SK-N-SH treated with all-trans-retinoic acid at 6 μM for 48 hours (cell line): Measurements from ENCODE around the gene B3GALT5.

Source experiments
- ATAC-seq: fragments of 200-7000 bp; cut with Tn5 transposase; 3 replicates; pipeline ENCODE4 v1.9.1; 2020; ENCODE audit warnings: mild to moderate bottlenecking, moderate library complexity
- ARNTL ChIP-seq: fragments of 450-650 bp; formaldehyde crosslinking; IDR thresholded peaks from 2 replicates; pipeline ENCODE4 v1.5.0; 2020; ENCODE audit warnings: low read depth, mild to moderate bottlenecking, moderate library complexity, borderline replicate concordance
- BACH2 ChIP-seq: fragments of 250-450 bp; sonication (Bioruptor Pico); IDR thresholded peaks from 2 replicates; pipeline ENCODE4 v1.9.0; 2021; ENCODE audit warnings: mild to moderate bottlenecking, borderline replicate concordance
- CSDC2 ChIP-seq: fragments of 250-450 bp; sonication (Bioruptor Pico); IDR thresholded peaks from 2 replicates; pipeline ENCODE4 v1.5.0; 2020; ENCODE audit warnings: mild to moderate bottlenecking, moderate library complexity
- ESRRG ChIP-seq: fragments of 250-450 bp; sonication (Bioruptor Pico); IDR thresholded peaks from 2 replicates; pipeline ENCODE4 v1.6.1; 2021; ENCODE audit warnings: mild to moderate bottlenecking
- GLIS3 ChIP-seq: fragments of 250-450 bp; sonication (Bioruptor Pico); IDR thresholded peaks from 2 replicates; pipeline ENCODE4 v1.5.0; 2020; ENCODE audit warnings: mild to moderate bottlenecking, moderate library complexity
- ISL1 ChIP-seq: fragments of 250-450 bp; sonication (Bioruptor Pico); IDR thresholded peaks from 2 replicates; pipeline ENCODE4 v2.1.2; 2022; ENCODE audit warnings: mild to moderate bottlenecking, moderate library complexity
- OSR1 ChIP-seq: fragments of 250-450 bp; sonication (Bioruptor Pico); IDR thresholded peaks from 2 replicates; pipeline ENCODE4 v1.8.0; 2022; ENCODE audit warnings: moderate library complexity, mild to moderate bottlenecking, inconsistent platforms
- PPARA ChIP-seq: fragments of 250-450 bp; sonication (Bioruptor Pico); IDR thresholded peaks from 2 replicates; pipeline ENCODE4 v1.5.0; 2020; ENCODE audit warnings: mild to moderate bottlenecking, borderline replicate concordance
- RARB ChIP-seq: fragments of 250-450 bp; sonication (Bioruptor Pico); IDR thresholded peaks from 2 replicates; pipeline ENCODE4 v1.8.0; 2021; ENCODE audit warnings: mild to moderate bottlenecking, moderate library complexity
- SNAI2 ChIP-seq: fragments of 250-450 bp; sonication (Bioruptor Pico); IDR thresholded peaks from 2 replicates; pipeline ENCODE4 v1.5.0; 2020; ENCODE audit warnings: mild to moderate bottlenecking, moderate library complexity
- TCF4 ChIP-seq: fragments of 250-450 bp; sonication (Bioruptor Pico); IDR thresholded peaks from 2 replicates; pipeline ENCODE4 v1.8.0; 2021; ENCODE audit warnings: mild to moderate bottlenecking, moderate library complexity, borderline replicate concordance
- TOX ChIP-seq: fragments of 250-450 bp; sonication (Bioruptor Pico); IDR thresholded peaks from 2 replicates; pipeline ENCODE4 v1.8.0; 2021; ENCODE audit warnings: mild to moderate bottlenecking, moderate library complexity, borderline replicate concordance
- ZC3H10 ChIP-seq: fragments of 250-450 bp; sonication (Bioruptor Pico); IDR thresholded peaks from 2 replicates; pipeline ENCODE4 v1.5.1; 2021; ENCODE audit warnings: mild to moderate bottlenecking, moderate library complexity
- ZFP3 ChIP-seq: fragments of 250-450 bp; sonication (Bioruptor Pico); IDR thresholded peaks from 2 replicates; pipeline ENCODE4 v1.5.0; 2020; ENCODE audit warnings: mild to moderate bottlenecking, moderate library complexity
- ZFP30 ChIP-seq: fragments of 450-650 bp; formaldehyde crosslinking; IDR thresholded peaks from 2 replicates; pipeline ENCODE4 v1.5.0; 2022; ENCODE audit warnings: mild to moderate bottlenecking, moderate library complexity
- ZNF70 ChIP-seq: fragments of 450-650 bp; formaldehyde crosslinking; IDR thresholded peaks from 2 replicates; pipeline ENCODE4 v1.5.0; 2020; ENCODE audit warnings: mild to moderate bottlenecking, moderate library complexity
- ZNF8 ChIP-seq: fragments of 450-650 bp; formaldehyde crosslinking; IDR thresholded peaks from 2 replicates; pipeline ENCODE4 v1.5.0; 2020; ENCODE audit warnings: mild to moderate bottlenecking, moderate library complexity
- TF ChIP-seq, protein P1 (sequence below): fragments of 250-450 bp; sonication (Bioruptor Pico); IDR thresholded peaks from 2 replicates; pipeline ENCODE4 v1.8.0; 2021; ENCODE audit warnings: low read depth, mild to moderate bottlenecking, moderate library complexity, borderline replicate concordance
- TF ChIP-seq, protein P2 (sequence below): fragments of 250-450 bp; sonication (Bioruptor Pico); IDR thresholded peaks from 2 replicates; pipeline ENCODE4 v1.5.0; 2020; ENCODE audit warnings: mild to moderate bottlenecking, moderate library complexity
- TF ChIP-seq, protein P3 (sequence below): fragments of 250-450 bp; sonication (Bioruptor Pico); IDR thresholded peaks from 2 replicates; pipeline ENCODE4 v1.5.1; 2020; ENCODE audit warnings: low read depth, mild to moderate bottlenecking, moderate library complexity
- TF ChIP-seq, protein P4 (sequence below): fragments of 250-450 bp; sonication (Bioruptor Pico); IDR thresholded peaks from 2 replicates; pipeline ENCODE4 v1.8.0; 2020; ENCODE audit warnings: mild to moderate bottlenecking, moderate library complexity, borderline replicate concordance
- TF ChIP-seq, protein P5 (sequence below): fragments of 250-450 bp; sonication (Bioruptor Pico); IDR thresholded peaks from 2 replicates; pipeline ENCODE4 v1.5.1; 2021; ENCODE audit warnings: mild to moderate bottlenecking, moderate library complexity

Gene B3GALT5

DNA sequence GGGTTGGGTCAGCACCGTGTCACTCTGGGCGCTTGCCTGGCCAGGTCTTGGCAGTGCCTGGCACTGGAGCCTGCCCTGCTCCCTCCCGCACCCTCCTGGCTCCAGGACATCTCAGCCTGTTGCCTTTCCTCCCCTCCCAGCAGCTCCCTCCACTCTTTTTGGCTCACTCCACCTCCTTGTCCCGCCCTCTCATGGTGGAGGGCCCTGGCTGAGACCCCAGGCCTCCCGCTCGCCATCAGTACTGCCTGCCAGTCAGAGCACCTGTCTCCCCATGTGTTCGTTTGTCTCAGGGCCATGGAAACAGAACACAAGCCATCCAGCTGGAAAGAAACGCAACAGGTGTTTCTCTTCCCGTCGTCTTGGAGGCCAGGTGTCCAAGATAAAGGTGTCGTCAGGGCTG, 61.0 kb downstream of the B3GALT5 start:
- no peak for ATAC-seq
- no peak for TF ChIP-seq TOX (CRISPR knock-in tag)
- no peak for TF ChIP-seq SNAI2
- TF ChIP-seq ZC3H10 (CRISPR knock-in tag): no peak
- TF ChIP-seq ZNF70 (CRISPR knock-in tag): no peak
- TF ChIP-seq, protein P1, sequence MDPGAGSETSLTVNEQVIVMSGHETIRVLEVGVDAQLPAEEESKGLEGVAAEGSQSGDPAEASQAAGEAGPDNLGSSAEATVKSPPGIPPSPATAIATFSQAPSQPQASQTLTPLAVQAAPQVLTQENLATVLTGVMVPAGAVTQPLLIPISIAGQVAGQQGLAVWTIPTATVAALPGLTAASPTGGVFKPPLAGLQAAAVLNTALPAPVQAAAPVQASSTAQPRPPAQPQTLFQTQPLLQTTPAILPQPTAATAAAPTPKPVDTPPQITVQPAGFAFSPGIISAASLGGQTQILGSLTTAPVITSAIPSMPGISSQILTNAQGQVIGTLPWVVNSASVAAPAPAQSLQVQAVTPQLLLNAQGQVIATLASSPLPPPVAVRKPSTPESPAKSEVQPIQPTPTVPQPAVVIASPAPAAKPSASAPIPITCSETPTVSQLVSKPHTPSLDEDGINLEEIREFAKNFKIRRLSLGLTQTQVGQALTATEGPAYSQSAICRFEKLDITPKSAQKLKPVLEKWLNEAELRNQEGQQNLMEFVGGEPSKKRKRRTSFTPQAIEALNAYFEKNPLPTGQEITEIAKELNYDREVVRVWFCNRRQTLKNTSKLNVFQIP (CRISPR knock-in tag): no peak
- no peak for TF ChIP-seq TCF4 (CRISPR knock-in tag)
- no peak for TF ChIP-seq OSR1 (CRISPR knock-in tag)
- TF ChIP-seq, protein P2, sequence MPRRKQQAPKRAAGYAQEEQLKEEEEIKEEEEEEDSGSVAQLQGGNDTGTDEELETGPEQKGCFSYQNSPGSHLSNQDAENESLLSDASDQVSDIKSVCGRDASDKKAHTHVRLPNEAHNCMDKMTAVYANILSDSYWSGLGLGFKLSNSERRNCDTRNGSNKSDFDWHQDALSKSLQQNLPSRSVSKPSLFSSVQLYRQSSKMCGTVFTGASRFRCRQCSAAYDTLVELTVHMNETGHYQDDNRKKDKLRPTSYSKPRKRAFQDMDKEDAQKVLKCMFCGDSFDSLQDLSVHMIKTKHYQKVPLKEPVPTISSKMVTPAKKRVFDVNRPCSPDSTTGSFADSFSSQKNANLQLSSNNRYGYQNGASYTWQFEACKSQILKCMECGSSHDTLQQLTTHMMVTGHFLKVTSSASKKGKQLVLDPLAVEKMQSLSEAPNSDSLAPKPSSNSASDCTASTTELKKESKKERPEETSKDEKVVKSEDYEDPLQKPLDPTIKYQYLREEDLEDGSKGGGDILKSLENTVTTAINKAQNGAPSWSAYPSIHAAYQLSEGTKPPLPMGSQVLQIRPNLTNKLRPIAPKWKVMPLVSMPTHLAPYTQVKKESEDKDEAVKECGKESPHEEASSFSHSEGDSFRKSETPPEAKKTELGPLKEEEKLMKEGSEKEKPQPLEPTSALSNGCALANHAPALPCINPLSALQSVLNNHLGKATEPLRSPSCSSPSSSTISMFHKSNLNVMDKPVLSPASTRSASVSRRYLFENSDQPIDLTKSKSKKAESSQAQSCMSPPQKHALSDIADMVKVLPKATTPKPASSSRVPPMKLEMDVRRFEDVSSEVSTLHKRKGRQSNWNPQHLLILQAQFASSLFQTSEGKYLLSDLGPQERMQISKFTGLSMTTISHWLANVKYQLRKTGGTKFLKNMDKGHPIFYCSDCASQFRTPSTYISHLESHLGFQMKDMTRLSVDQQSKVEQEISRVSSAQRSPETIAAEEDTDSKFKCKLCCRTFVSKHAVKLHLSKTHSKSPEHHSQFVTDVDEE: no peak
- TF ChIP-seq PPARA (CRISPR knock-in tag): no peak
- TF ChIP-seq GLIS3 (CRISPR knock-in tag): no peak
- no peak for TF ChIP-seq ISL1
- TF ChIP-seq, protein P3, sequence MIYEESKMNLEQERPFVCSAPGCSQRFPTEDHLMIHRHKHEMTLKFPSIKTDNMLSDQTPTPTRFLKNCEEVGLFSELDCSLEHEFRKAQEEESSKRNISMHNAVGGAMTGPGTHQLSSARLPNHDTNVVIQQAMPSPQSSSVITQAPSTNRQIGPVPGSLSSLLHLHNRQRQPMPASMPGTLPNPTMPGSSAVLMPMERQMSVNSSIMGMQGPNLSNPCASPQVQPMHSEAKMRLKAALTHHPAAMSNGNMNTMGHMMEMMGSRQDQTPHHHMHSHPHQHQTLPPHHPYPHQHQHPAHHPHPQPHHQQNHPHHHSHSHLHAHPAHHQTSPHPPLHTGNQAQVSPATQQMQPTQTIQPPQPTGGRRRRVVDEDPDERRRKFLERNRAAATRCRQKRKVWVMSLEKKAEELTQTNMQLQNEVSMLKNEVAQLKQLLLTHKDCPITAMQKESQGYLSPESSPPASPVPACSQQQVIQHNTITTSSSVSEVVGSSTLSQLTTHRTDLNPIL: no peak
- no peak for TF ChIP-seq ZFP3 (CRISPR knock-in tag)
- no peak for TF ChIP-seq ESRRG
- no peak for TF ChIP-seq BACH2
- TF ChIP-seq, protein P4, sequence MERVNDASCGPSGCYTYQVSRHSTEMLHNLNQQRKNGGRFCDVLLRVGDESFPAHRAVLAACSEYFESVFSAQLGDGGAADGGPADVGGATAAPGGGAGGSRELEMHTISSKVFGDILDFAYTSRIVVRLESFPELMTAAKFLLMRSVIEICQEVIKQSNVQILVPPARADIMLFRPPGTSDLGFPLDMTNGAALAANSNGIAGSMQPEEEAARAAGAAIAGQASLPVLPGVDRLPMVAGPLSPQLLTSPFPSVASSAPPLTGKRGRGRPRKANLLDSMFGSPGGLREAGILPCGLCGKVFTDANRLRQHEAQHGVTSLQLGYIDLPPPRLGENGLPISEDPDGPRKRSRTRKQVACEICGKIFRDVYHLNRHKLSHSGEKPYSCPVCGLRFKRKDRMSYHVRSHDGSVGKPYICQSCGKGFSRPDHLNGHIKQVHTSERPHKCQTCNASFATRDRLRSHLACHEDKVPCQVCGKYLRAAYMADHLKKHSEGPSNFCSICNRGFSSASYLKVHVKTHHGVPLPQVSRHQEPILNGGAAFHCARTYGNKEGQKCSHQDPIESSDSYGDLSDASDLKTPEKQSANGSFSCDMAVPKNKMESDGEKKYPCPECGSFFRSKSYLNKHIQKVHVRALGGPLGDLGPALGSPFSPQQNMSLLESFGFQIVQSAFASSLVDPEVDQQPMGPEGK (CRISPR knock-in tag): no peak
- TF ChIP-seq, protein P5, sequence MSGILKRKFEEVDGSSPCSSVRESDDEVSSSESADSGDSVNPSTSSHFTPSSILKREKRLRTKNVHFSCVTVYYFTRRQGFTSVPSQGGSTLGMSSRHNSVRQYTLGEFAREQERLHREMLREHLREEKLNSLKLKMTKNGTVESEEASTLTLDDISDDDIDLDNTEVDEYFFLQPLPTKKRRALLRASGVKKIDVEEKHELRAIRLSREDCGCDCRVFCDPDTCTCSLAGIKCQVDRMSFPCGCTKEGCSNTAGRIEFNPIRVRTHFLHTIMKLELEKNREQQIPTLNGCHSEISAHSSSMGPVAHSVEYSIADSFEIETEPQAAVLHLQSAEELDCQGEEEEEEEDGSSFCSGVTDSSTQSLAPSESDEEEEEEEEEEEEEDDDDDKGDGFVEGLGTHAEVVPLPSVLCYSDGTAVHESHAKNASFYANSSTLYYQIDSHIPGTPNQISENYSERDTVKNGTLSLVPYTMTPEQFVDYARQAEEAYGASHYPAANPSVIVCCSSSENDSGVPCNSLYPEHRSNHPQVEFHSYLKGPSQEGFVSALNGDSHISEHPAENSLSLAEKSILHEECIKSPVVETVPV (CRISPR knock-in tag): no peak
- no peak for TF ChIP-seq ZNF8
- TF ChIP-seq ZFP30 (CRISPR knock-in tag): no peak
- no peak for TF ChIP-seq CSDC2 (CRISPR knock-in tag)

DNA sequence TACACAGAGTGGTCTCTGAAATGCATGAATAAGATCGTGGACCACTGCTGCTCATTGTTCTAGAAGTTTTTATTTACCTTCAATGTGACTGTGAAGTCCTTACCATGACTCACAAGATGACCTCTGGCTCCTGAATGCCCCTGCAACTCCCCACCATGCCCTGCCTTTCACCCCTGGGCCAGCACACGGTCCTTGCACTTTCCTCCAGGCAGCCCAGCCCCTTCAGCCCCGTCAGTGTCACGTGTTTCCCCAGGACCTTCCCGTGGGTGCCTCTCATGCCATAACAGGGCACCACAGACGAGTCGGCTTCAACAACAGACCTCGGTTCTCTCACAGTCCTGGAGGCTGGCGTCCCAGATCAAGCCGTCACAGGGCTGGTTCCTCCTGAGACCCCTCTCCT, 62.1 kb downstream of the B3GALT5 start:
- no peak for ATAC-seq
- no peak for TF ChIP-seq RARB
- TF ChIP-seq SNAI2: no peak
- no peak for TF ChIP-seq GLIS3 (CRISPR knock-in tag)
- TF ChIP-seq, protein P3: no peak
- no peak for TF ChIP-seq ZFP3 (CRISPR knock-in tag)
- TF ChIP-seq ZC3H10 (CRISPR knock-in tag): no peak
- TF ChIP-seq PPARA (CRISPR knock-in tag): no peak
- TF ChIP-seq, protein P5 (CRISPR knock-in tag): no peak
- TF ChIP-seq ARNTL: no peak
- no peak for TF ChIP-seq ESRRG
- no peak for TF ChIP-seq BACH2
- no peak for TF ChIP-seq ISL1
- TF ChIP-seq OSR1 (CRISPR knock-in tag): no peak
- no peak for TF ChIP-seq ZNF70 (CRISPR knock-in tag)
